RPMI8226 (cell line): ENCODE measurements around the gene MTPN.

ENCODE experiments used
- DNase-seq: peaks from one replicate; pipeline ENCODE4 v3.0.0-alpha.2; 2015

Gene MTPN, protein sequence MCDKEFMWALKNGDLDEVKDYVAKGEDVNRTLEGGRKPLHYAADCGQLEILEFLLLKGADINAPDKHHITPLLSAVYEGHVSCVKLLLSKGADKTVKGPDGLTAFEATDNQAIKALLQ

GRCh38 chr7:135977007-135977741, at the start of gene MTPN:
MTPN (minus strand) TSS chr7:135977359; CDS start chr7:135977100, 259 bp downstream.
- DNase-seq: peak; percentile 100

DNA sequence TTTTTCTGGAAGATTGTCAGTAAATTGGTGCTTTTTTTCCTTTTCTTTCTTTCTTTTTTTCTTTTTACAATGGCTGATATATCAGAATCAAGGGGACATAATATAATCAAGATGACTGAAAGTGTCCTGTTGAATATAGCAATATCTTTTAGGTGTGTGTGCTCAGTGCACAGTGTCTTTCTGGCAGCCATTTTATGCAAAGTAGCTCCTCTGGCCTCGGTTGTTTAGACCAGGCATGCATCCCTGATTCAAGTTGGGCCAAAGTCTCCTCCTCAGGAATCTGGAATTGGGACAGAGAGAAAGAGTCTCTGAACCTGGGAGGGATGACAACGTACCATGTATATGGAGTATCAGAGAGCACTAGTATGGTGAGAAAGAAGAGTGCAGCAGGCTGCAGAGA, 49.0 kb upstream of the MTPN start:
- no peak for DNase-seq

GRCh38 chr7:136023134-136023869, 46.1 kb upstream of the MTPN start:
- DNase-seq: no peak

DNA sequence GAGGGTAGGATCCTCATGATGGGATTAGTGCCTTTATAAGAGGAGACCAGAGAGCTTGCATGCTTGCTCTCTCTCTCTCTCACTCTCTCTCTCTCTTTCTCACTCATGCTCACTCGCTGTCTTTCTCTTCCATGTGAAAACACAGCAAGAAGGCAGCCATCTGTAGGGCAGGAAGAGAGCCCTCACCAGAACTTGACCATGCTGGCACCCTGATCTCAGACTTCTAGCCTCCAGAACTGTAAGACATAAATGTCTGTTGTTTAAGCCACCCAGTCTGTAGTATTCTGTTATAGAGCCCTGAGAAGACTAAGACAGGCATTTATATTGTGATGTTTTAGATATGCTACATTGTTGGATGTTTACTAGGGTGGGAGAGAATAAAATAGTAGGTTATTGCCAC, 43.4 kb upstream of the MTPN start:
- DNase-seq: no peak

DNA sequence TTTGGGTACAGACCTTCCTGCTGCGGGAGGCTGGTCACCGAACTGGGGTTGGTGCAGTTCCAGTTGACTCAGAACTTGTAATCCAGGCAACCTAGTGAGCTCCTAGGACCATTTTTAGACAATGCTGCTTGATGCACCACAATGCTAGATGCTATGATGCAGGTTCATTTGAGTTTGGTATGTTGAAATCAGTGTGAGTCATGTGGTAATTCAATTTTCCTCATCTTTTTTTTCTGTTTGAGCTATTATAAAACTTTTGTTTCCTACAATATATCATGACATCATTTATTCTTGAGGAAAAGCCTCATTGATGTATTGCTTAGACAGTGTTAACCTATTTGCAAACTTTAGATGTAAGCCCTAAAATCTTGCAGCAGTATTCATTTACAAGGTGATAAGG, 40.9 kb upstream of the MTPN start:
- DNase-seq: no peak

GRCh38 chr7:136016649-136017395, 39.7 kb upstream of the MTPN start:
- DNase-seq: no peak

DNA sequence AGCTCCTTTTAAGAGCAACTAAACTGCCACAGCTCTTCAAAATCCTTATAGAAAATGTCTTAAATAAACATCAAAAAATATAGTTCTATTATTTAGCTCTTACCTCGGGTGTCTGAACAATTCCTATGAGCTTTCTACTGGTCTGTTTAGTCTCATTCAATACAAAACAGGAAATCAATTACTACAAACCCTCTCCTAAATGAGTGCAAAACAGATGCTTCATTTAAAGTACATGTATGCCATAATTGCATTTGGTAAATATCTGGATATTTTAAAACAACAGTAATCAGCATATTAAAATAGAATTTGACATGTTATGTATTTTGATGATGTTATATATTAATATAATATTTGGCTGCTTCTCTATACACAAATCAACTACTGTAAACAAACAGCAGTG, 38.5 kb upstream of the MTPN start:
- no peak for DNase-seq

- DNase-seq: no peak
Measured at GRCh38 chr7:136014659-136015058, 37.5 kb upstream of the MTPN start.

DNA sequence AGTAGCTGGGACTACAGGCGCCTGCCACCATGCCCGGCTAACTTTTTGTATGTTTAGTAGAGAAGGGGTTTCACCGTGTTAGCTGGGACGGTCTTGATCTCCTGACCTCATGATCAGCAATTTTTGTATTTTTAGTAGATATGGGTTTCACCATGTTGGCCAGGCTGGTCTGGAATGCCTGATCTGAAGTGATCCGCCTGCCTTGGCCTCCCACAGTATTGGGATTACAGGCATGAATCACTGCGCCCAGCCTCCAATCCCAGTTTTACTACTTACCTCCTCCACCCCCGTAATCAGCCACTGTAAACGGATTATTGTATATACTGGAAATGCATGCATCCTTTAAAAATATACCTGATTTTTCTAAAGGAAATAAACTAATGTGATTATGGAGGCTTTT, 35.1 kb upstream of the MTPN start:
- no peak for DNase-seq

DNA sequence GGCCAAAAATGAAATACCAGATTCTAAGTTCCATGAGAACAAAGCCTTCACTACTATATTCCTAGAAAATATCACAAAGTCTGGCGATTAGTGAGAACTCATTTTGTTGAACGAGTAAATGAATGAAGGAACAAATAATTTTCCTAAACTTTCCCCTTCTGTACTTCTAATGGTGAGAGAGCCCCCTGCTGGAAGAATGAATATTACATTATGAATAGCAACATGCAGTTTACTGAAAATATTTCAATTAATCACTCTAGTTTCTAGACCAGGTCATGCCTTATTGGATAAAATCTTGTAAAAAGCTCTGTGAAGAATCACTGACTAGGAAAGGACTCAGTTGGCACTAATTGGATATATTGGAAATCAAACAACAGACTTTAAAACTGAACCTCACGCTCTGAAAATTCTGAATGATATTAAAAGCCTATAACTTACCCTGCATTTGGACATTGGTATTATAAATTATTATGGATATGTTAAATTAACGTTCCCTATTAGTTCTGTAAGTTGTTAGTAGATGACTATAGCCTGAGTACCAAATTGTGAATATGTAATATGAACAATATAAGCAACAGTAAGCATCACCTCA, 32.4 kb upstream of the MTPN start:
- peak; percentile 64 for DNase-seq

DNA sequence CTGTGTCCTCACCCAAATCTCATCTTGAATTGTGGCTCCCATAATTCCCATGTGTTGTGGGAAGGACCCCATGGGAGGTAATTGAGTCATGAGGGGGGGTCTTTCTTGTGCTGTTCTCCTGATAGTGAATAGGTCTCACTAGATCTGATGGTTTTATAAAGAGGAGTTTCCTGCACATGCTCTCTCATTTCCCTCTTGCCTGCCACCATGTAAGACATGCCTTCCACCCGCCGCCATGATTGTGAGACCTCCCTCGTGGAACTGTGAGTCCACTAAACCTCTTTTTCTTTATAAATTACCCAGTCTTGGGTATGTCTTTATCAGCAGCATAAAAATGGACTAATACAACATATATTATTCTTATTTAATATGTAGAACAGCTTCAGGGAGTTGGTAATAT, 29.0 kb upstream of the MTPN start:
- DNase-seq: no peak

DNA sequence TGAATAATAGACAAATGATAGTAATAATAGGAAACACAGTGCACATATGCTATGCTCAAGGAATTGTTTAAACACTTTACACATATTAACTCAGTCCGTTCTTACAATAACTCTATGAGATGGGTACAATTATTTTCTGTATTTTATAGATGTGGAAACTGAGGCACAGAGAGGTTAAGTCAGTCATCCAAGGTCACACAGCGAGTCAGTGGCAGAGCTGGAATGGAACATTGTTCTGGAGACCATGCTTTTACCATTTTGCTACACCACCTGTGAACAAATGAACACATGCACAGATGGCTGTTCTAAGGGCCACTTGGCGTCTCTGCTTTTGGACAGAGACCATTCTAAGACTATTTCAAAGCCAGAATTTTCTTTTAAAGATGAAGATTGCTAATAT, 26.9 kb upstream of the MTPN start:
- no peak for DNase-seq

DNA sequence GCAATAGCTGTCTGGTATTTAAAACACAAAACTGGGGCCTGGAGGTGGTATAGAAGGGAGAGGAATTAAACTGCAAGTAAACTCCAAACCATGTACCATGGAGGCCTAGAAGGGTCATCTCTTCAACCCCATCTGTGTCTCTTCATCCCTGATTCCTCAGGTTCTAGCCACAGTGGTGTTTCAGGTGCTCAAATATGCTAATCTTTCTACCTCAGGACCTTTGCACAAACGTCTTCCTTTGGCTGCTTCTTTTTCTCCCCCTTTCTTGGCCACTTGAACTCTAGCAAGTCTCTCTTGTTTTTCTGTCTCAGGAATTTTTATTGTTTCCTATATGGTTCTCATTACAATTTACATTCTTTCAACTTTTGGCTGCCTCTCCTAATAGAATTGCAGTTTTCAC, 25.6 kb upstream of the MTPN start:
- no peak for DNase-seq

- DNase-seq: no peak
Measured at GRCh38 chr7:136000288-136000913, 23.2 kb upstream of the MTPN start.

DNA sequence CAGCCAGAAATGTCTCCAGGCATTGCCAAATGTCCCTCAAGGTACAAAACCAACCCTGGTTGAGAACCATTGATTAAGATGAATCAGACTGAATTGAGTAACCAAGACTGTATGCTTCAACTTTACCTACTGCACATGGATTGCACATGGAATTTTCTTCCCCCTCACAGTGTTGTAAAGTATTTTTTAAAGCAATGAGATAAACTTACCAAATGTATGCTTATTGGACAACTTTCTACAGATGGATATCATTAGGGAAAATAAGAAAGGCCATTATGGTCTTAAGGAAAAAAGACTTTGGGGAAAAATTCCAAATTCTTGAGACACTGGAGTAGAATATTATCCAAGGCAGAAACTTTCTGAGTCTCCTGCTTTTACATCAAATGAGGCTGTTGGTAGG, 20.9 kb upstream of the MTPN start:
- DNase-seq: no peak

DNA sequence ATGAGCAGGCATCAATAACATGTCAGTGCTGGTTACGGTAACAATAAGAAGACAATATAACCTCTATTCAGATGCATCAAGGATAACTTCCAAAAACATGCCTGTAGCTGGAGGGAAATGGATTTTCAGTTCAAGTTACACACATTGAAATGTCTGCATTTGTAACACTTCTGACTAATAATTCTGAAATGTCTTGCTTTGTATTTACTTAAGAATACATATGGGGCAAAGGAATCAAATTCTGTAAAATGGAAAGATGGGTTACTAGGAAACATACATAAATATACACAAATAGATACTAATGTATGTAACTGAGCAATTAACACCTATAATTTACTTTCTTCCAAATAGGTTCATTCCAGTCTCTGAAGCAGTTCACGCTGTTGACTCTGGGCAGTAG, 18.6 kb upstream of the MTPN start:
- DNase-seq: no peak

DNA sequence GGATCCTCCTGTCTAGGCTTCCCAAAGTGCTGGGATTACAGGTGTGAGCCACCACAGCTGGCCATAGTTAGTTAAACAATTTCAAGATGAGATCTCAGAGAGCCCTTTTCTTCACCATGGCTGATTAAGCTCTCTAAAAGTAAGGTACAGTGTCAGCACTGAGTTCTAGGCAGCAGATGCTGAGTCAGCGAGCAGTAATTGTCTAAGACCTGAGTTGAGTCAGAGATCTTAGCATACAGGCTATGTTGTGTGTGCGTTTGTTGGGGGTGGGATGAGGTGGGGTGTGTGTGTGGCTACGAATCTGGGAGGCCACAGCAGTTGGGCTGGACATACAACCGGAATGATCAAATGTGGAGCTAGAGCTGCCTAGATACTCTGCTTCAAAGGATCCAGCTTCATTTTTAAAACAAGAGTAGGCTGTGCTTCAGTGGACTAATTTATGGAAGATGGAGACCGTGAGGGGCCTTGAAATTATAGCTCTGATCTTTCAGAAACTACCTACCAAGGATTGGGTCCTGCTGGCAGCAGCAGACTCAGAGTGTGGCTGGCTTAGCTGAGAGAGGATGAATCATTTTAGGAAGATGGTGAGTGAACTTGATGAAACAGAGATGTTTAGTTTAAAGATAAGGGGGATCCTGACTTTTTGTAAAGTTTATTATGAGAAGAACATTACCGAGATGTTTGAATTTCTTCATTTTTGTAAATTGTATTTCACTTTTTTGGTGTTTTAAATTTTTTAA, 17.5 kb upstream of the MTPN start:
- DNase-seq: peak; percentile 47

GRCh38 chr7:135993950-135994349, 16.8 kb upstream of the MTPN start:
- DNase-seq: no peak

GRCh38 chr7:135991906-135992305, 14.7 kb upstream of the MTPN start:
- DNase-seq: no peak

DNA sequence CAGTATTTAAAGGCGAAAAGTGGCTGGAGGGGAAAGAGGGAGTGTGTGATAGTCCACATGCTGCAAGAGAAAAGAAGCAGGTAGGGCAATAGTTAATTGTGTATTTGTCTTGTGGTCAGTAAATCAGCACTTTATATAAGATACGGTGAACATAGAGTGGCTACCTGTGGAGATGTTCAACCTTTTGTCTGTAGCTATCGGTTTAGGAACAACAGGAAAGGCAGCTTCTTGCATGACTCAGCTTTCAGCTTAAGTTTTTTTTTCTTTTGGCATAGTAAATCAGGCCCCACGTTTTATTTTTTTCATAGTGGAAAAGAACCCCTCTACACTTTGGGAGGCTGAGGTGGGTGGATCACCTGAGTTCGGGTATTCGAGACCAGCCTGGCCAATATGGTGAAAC, 14.2 kb upstream of the MTPN start:
- DNase-seq: no peak

GRCh38 chr7:135990258-135990657, 13.1 kb upstream of the MTPN start:
- DNase-seq: no peak
